Lung (tissue), 16 donors: ENCODE data around the gene DDX39B. TPM values are rescaled to one million over a fixed set of nuclear protein-coding genes. Genes with fewer than 3 reads are reported as not detected.
"Not testable (repeated sequence)": the region's sequence is repeated elsewhere in the genome, so short reads cannot be mapped to it uniquely, and the experiment has no call there.

Source experiments
- ATAC-seq: fragments of 200-7000 bp; cut with Tn5 transposase; one replicate; pipeline ENCODE4 v1.9.1; 2020; ENCODE audit warnings: moderate number of reproducible peaks; ENCODE audit not compliant: insufficient read depth, low FRiP score
- DNase-seq, 3 donors: peaks; one replicate each; pipeline ENCODE4 v3.0.0-alpha.2; 2013 to 2017
- H3K27ac ChIP-seq, 2 donors: one replicate each; pipeline ENCODE4 v1.5.1; 2013; ENCODE audit warnings: mild to moderate bottlenecking in 2 of 2, moderate library complexity in 2 of 2, control low read depth in 1 of 2, inconsistent platforms in 1 of 2, low read depth in 1 of 2, low read length in 1 of 2
- H3K27me3 ChIP-seq, 3 donors: one replicate each; pipeline ENCODE4 v1.5.1; 2013; ENCODE audit warnings: low read length in 2 of 3; ENCODE audit not compliant: control insufficient read depth in 3 of 3, insufficient read depth in 3 of 3
- H3K36me3 ChIP-seq, 4 donors: one replicate each; pipeline ENCODE4 v1.5.1; 2013; ENCODE audit warnings: low read length in 4 of 4, mild to moderate bottlenecking in 1 of 4, moderate library complexity in 1 of 4; ENCODE audit not compliant: control insufficient read depth in 4 of 4, insufficient read depth in 4 of 4
- H3K4me1 ChIP-seq, 5 donors: one replicate each; pipeline ENCODE4 v1.5.1; 2013; ENCODE audit warnings: low read length in 5 of 5, mild to moderate bottlenecking in 2 of 5, moderate library complexity in 1 of 5; ENCODE audit not compliant: control insufficient read depth in 5 of 5, insufficient read depth in 5 of 5
- H3K4me3 ChIP-seq: one replicate; pipeline ENCODE4 v1.5.1; 2013; ENCODE audit warnings: mild to moderate bottlenecking, control low read depth, moderate library complexity
- H3K9ac ChIP-seq, 2 donors: one replicate each; pipeline ENCODE4 v1.5.1; 2013; ENCODE audit warnings: low read length in 2 of 2, control low read depth in 1 of 2; ENCODE audit not compliant: insufficient read depth in 1 of 2
- H3K9me3 ChIP-seq, 4 donors: one replicate each; pipeline ENCODE4 v1.5.1; 2013; ENCODE audit warnings: low read length in 3 of 4, mild to moderate bottlenecking in 1 of 4, moderate library complexity in 1 of 4; ENCODE audit not compliant: control insufficient read depth in 4 of 4, insufficient read depth in 3 of 4
- CTCF ChIP-seq: IDR thresholded peaks from 2 replicates; pipeline ENCODE4 v1.5.1; 2012; ENCODE audit warnings: mild to moderate bottlenecking; ENCODE audit errors: control extremely low read depth, extremely low read depth
- WGBS, 2 donors: extraction: QIAGEN DNeasy Blood & Tissue Kit; methylation state at CpG; one replicate each; pipeline ENCODE4 v1.1.7; 2013; 5-methylcytosine and 5-hydroxymethylcytosine counted together
- long read RNA-seq, 5 donors: transcript quantifications; one replicate each; lab custom pipeline, GENCODE V29; 2026
- polyA plus RNA-seq, 2 donors: library from polyadenylated mRNA; stranded (reverse); fragments of 200-250 nt; gene quantifications; one replicate each; pipeline ENCODE4 v1.2.1, GENCODE V29; 2013
- total RNA-seq, 2 donors: library from RNA; depleted of rRNA in 1 of 2; stranded (reverse); fragments of >200 nt in 1 of 2; gene quantifications; one replicate each; pipeline ENCODE4 v1.2.1, GENCODE V29; 2014 to 2021
- donor health status: control.
- donor health status: control.
- donor health status: Bipolar disorder and iron deficiency.
- donor health status: healthy.
- donor health status: DM: yes; HTN: yes; CAD: no.

DDX39B gene
- total RNA-seq (100 to 1,000 TPM; 316 to 418 TPM), polyA plus RNA-seq (100 to 1,000 TPM; 318 to 354 TPM)
- long read RNA-seq, donor 1, full-length matches to known transcripts, result 107 of 203 reads
- long read RNA-seq, donor 1, partial matches to known transcripts, result 96 of 203 reads
- long read RNA-seq, donor 1, other reads (novel, unspliced or antisense), result 0 of 203 reads
- long read RNA-seq, donor 2, full-length matches to known transcripts, result 43 of 87 reads
- long read RNA-seq, donor 2, partial matches to known transcripts, result 44 of 87 reads
- long read RNA-seq, donor 2, other reads (novel, unspliced or antisense), result 0 of 87 reads
- long read RNA-seq, donor 3, full-length matches to known transcripts, result 43 of 137 reads
- long read RNA-seq, donor 3, partial matches to known transcripts, result 94 of 137 reads
- long read RNA-seq, donor 3, other reads (novel, unspliced or antisense), result 0 of 137 reads
- long read RNA-seq, donor 4, full-length matches to known transcripts, result 48 of 70 reads
- long read RNA-seq, donor 4, partial matches to known transcripts, result 22 of 70 reads
- long read RNA-seq, donor 4, other reads (novel, unspliced or antisense), result 0 of 70 reads
- long read RNA-seq, donor 5, full-length matches to known transcripts, result 107 of 232 reads
- long read RNA-seq, donor 5, partial matches to known transcripts, result 125 of 232 reads
- long read RNA-seq, donor 5, other reads (novel, unspliced or antisense), result 0 of 232 reads

- Histone ChIP-seq H3K27ac (peak within 1 kb of the TSS; percentile 89 to 96), H3K9me3 (no peaks in the 10 kb centered on the region), H3K36me3 (peaks cover 15 to 32% (median 23%) of the 10 kb centered on the region in 4 donors), H3K9ac (peak within 1 kb of the TSS; percentile 100), H3K4me3 (peak within 1 kb of the TSS; percentile 88), H3K27me3 (no peaks in the 10 kb centered on the region), H3K4me1 (peaks cover 9 to 35% (median 15%) of the 10 kb centered on the region in 5 donors)
- TF ChIP-seq CTCF, result no peak
- DNase-seq (peak; percentile 97 to 99 (median 99)), ATAC-seq (peak; percentile 89)
- WGBS, 2 donors, result 0 to 1% methylated on average over 43 of the region's 43 CpGs
These were observed at the start of gene DDX39B for GRCh38 chr6:31541658-31542521. TSS of gene DDX39B (minus strand) at chr6:31542003. CDS start at chr6:31540532, 1,471 bp downstream.

DNA sequence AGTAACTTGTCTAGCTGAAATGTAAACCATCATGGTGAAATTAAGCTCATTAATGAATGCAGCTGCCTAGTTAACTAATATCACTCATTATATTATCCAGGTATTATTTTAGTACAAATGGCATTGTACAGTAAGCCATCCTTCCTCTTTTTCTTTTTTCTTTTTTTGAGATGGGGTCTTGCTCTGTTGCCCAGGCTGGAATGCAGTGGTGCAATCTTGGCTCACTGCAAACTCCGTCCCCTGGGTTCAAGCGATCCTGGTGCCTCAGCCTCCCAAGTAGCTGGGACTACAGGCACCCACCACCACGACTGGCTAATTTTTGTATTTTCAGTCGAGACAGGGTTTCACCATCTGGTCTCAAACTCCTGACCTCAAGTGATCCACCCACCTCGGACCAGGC is 48.9 kb upstream of the DDX39B start:
- H3K27me3 ChIP-seq, ATAC-seq, H3K9ac ChIP-seq, DNase-seq, H3K9me3 ChIP-seq, H3K4me3 ChIP-seq, H3K36me3 ChIP-seq, H3K27ac ChIP-seq, H3K4me1 ChIP-seq: not testable (repeated sequence)
- 81 to 93% methylated on average over 5 of the region's 5 CpGs for WGBS, 2 donors

GRCh38 chr6:31588871-31589650 is 47.3 kb upstream of the DDX39B start:
- TF ChIP-seq CTCF, result no peak
- DNase-seq (no peak), ATAC-seq (no peak)
- 57 to 64% methylated on average over 8 to 9 of the region's 9 CpGs for WGBS, 2 donors
- Histone ChIP-seq H3K27ac (no peak overlapping the region), H3K36me3 (no peaks in the 10 kb centered on the region), H3K27me3 (no peaks in the 10 kb centered on the region), H3K4me1 (peaks cover 0 to 1% (median 0%) of the 10 kb centered on the region in 5 donors), H3K9me3 (no peaks in the 10 kb centered on the region), H3K4me3 (no peak overlapping the region), H3K9ac (no peak overlapping the region)
